ENCODE results near the gene COQ8A. TPM values are rescaled to one million over a fixed set of nuclear protein-coding genes. Genes with fewer than 3 reads are reported as not detected.

The COQ8A gene
- total RNA-seq, 3 donors from 2014 or later = 51.8 to 307 (median 60.6) TPM

GRCh38 chr1:226902601-226903000 lies 37.5 kb upstream of the COQ8A start:
- no peaks in the 10 kb centered on the region for H3K9me3 ChIP-seq
- no peaks in the 10 kb centered on the region for H3K36me3 ChIP-seq
- H3K4me1 ChIP-seq = no peaks in the 10 kb centered on the region
- DNase-seq (ENCODE audit: low spot score in 2 of 2) = no peak
- no peaks in the 10 kb centered on the region for H3K27me3 ChIP-seq
- TF ChIP-seq CTCF (IDR thresholded peaks at IDR 0.05) (no peak), POLR2AphosphoS5 (IDR thresholded peaks at IDR 0.05) (no peak), POLR2A (IDR thresholded peaks at IDR 0.05) (no peak)
- intact Hi-C loops (cut with DNase I; ENCODE audit: low total_unique reads) = no loop called here
- no peak overlapping the region for H3K27ac ChIP-seq
- H3K4me3 ChIP-seq = no peak overlapping the region

DNA sequence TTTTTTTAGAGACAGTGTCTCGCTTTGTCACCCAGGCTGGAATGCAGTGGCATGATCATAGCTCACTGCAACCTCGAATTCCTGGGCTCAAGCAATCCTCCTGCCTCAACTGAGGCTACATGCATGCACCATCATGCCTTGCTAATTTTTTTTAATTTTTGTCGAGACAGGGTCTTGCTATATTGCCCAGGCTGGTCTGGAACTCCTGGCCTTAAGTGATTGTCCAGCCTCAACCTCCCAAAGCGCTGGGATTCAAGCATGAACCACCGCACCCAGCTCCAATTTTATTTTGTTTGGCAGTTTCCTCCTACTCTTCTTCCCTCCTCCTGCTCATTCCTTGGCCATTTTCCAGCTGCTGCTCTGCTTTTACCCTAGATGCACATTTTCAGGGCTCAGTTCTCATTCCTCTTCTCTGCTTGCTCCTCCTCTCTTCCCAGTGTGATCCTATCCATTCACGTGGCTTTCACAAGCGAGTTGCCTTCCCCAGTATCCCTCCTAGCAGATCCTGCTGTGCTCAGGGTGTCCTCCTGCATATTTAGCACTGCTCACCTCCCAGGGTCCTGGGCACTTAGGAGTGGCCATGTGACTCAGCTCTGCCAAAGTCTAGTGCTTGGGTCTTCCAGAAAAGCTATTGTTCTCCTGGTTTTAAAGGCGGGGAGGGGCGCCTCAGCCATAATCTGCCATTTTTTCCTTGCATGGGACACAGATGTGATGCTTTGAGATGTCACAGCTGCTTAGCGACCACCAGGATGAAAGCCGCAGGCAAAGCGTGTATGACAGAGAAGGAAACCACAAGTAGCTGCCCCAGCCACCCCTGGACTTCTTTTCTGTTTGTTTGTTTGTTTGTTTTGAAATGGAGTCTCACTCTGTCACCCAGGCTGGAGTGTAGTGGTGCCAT lies 36.0 kb upstream of the COQ8A start:
- TF ChIP-seq POLR2AphosphoS5 (IDR thresholded peaks at IDR 0.05) (no peak), POLR2A (IDR thresholded peaks at IDR 0.05) (no peak), CTCF (IDR thresholded peaks at IDR 0.05) (no peak)
- DNase-seq (ENCODE audit: low spot score in 2 of 2) = no peak
- Histone ChIP-seq H3K4me3 (no peak overlapping the region), H3K4me1 (no peaks in the 10 kb centered on the region), H3K36me3 (no peaks in the 10 kb centered on the region), H3K9me3 (no peaks in the 10 kb centered on the region), H3K27ac (no peak overlapping the region), H3K27me3 (no peaks in the 10 kb centered on the region)
- intact Hi-C loops (cut with DNase I; ENCODE audit: low total_unique reads) = no loop called here

- Histone ChIP-seq H3K27me3 (no peaks in the 10 kb centered on the region), H3K4me1 (no peaks in the 10 kb centered on the region), H3K4me3 (no peak overlapping the region), H3K27ac (no peak overlapping the region), H3K9me3 (no peaks in the 10 kb centered on the region), H3K36me3 (no peaks in the 10 kb centered on the region)
- DNase-seq (ENCODE audit: low spot score in 2 of 2) = no peak
- TF ChIP-seq POLR2AphosphoS5 (IDR thresholded peaks at IDR 0.05) (no peak), POLR2A (IDR thresholded peaks at IDR 0.05) (no peak), CTCF (IDR thresholded peaks at IDR 0.05) (no peak)
- intact Hi-C loops (cut with DNase I; ENCODE audit: low total_unique reads) = no loop called here
Measured at GRCh38 chr1:226904772-226905171, 35.3 kb upstream of the COQ8A start.

- Histone ChIP-seq H3K4me3 (no peak overlapping the region), H3K9me3 (no peaks in the 10 kb centered on the region), H3K36me3 (no peaks in the 10 kb centered on the region), H3K4me1 (no peaks in the 10 kb centered on the region), H3K27me3 (no peaks in the 10 kb centered on the region), H3K27ac (no peak overlapping the region)
- intact Hi-C loops (cut with DNase I; ENCODE audit: low total_unique reads) = no loop called here
- TF ChIP-seq POLR2A (IDR thresholded peaks at IDR 0.05) = no peak
- TF ChIP-seq POLR2AphosphoS5 (IDR thresholded peaks at IDR 0.05) = no peak
- TF ChIP-seq CTCF (IDR thresholded peaks at IDR 0.05) = no peak
- DNase-seq (ENCODE audit: low spot score in 2 of 2) = no peak
Measured at GRCh38 chr1:226908419-226908818, 31.7 kb upstream of the COQ8A start.

- TF ChIP-seq POLR2AphosphoS5 (IDR thresholded peaks at IDR 0.05) (no peak), CTCF (IDR thresholded peaks at IDR 0.05) (no peak), POLR2A (IDR thresholded peaks at IDR 0.05) (no peak)
- H3K4me3 ChIP-seq = no peak overlapping the region
- intact Hi-C loops (cut with DNase I; ENCODE audit: low total_unique reads) = no loop called here
- no peaks in the 10 kb centered on the region for H3K27me3 ChIP-seq
- H3K4me1 ChIP-seq = no peaks in the 10 kb centered on the region
- H3K36me3 ChIP-seq = no peaks in the 10 kb centered on the region
- no peak overlapping the region for H3K27ac ChIP-seq
- DNase-seq (ENCODE audit: low spot score in 2 of 2) = no peak
- H3K9me3 ChIP-seq = no peaks in the 10 kb centered on the region
Measured at GRCh38 chr1:226908913-226909312, 31.2 kb upstream of the COQ8A start.
